GM18507 (cell line): ENCODE data around the gene TTBK2.
"Not testable (repeated sequence)": the region's sequence is repeated elsewhere in the genome, so short reads cannot be mapped to it uniquely, and the experiment has no call there.

Experiments used
- DNase-seq: peaks from one replicate; pipeline ENCODE4 v3.0.0; 2011; ENCODE audit warnings: low read depth; ENCODE audit not compliant: insufficient read length; ENCODE audit errors: extremely low spot score
- FAIRE-seq: peaks from 2 replicates; lab custom pipeline; 2011; peaks lifted over from hg19 to GRCh38; lab: Jason Lieb, UNC

Gene TTBK2

GRCh38 chr15:42784705-42785104 is 135.9 kb downstream of the TTBK2 start:
- DNase-seq (no peak), FAIRE-seq (no peak)

- DNase-seq, result no peak
- no peak for FAIRE-seq
Observed at GRCh38 chr15:42782716-42783115, 137.9 kb downstream of the TTBK2 start.

GRCh38 chr15:42775416-42775815 is 145.2 kb downstream of the TTBK2 start:
- FAIRE-seq, result no peak
- DNase-seq, result no peak

- no peak for DNase-seq
- FAIRE-seq, result no peak
Observed at GRCh38 chr15:42772901-42773300, 147.7 kb downstream of the TTBK2 start.

GRCh38 chr15:42772144-42772543 is 148.4 kb downstream of the TTBK2 start:
- no peak for FAIRE-seq
- no peak for DNase-seq

GRCh38 chr15:42766109-42766508 is 154.5 kb downstream of the TTBK2 start:
- DNase-seq, FAIRE-seq: not testable (repeated sequence)

GRCh38 chr15:42764154-42764731 is 156.3 kb downstream of the TTBK2 start:
- not testable (repeated sequence) for DNase-seq, FAIRE-seq

- not testable (repeated sequence) for FAIRE-seq, DNase-seq
Observed at GRCh38 chr15:42761813-42762212, 158.8 kb downstream of the TTBK2 start.

GRCh38 chr15:42760759-42761158 is 159.8 kb downstream of the TTBK2 start:
- DNase-seq (no peak), FAIRE-seq (no peak)

- no peak for FAIRE-seq
- DNase-seq, result no peak
Observed at GRCh38 chr15:42759093-42759492, 161.5 kb downstream of the TTBK2 start.

GRCh38 chr15:42750306-42750705 is 170.3 kb downstream of the TTBK2 start:
- FAIRE-seq, result no peak
- no peak for DNase-seq

GRCh38 chr15:42749266-42749665 is 171.3 kb downstream of the TTBK2 start:
- FAIRE-seq (no peak), DNase-seq (no peak)

- FAIRE-seq (no peak), DNase-seq (no peak)
Observed at GRCh38 chr15:42744195-42744594, 176.4 kb downstream of the TTBK2 start.

- FAIRE-seq (no peak), DNase-seq (no peak)
Observed at GRCh38 chr15:42742149-42742548, 178.4 kb downstream of the TTBK2 start.

- no peak for FAIRE-seq
- DNase-seq, result no peak
Observed at GRCh38 chr15:42741710-42742109, 178.9 kb downstream of the TTBK2 start.

GRCh38 chr15:42737529-42738328 is 182.8 kb downstream of the TTBK2 start:
- DNase-seq (no peak), FAIRE-seq (no peak)

- FAIRE-seq, result peak; percentile 85
- DNase-seq, result peak; percentile 100
Observed at GRCh38 chr15:42736793-42737528, 183.6 kb downstream of the TTBK2 start, which contains the start of gene CDAN1. TSS of gene CDAN1 (minus strand) at chr15:42737128. CDS start at chr15:42737102, 26 bp downstream.

- FAIRE-seq (no peak), DNase-seq (peak; percentile 15)
Observed at GRCh38 chr15:42736178-42736792, 184.3 kb downstream of the TTBK2 start.

GRCh38 chr15:42735382-42736165 is 185.0 kb downstream of the TTBK2 start:
- DNase-seq (no peak), FAIRE-seq (no peak)
